ENCODE data around the gene CASP14. TPM values are rescaled to one million over a fixed set of nuclear protein-coding genes. Genes with fewer than 3 reads are reported as not detected.

Gene CASP14
- polyA plus RNA-seq, 2 of the 4 experiments (the other 2 are of a cell fraction), result not detected

- no peak for ATAC-seq
- ChIA-PET POLR2A (no interaction called here), CTCF (interaction anchor here (0.7 to 2.3 kb wide), 2 partner anchors 17 to 74 kb away, joined by 5 read pairs; no protein-coding TSS in a partner anchor)
- H3K9me3 ChIP-seq, result no peaks in the 10 kb centered on the region
- H3K4me3 ChIP-seq, result no peak overlapping the region
- H3K27ac ChIP-seq, result no peak overlapping the region
- DNase-seq (ENCODE audit: low read depth in 1 of 2, low spot score in 1 of 2), result no peak
- FAIRE-seq, result no peak
- WGBS (ENCODE audit: missing lambda C conversion rate), result 6% methylated on average over 2 of the region's 2 CpGs
- no peak for TF ChIP-seq CHD4 (IDR thresholded peaks at IDR 0.05; ENCODE audit: borderline replicate concordance)
- no peak for TF ChIP-seq CBX2 (IDR thresholded peaks at IDR 0.05; ENCODE audit: borderline replicate concordance, low read depth)
- TF ChIP-seq HOXB13 (CRISPR knock-in tag; IDR thresholded peaks at IDR 0.05; ENCODE audit: low read depth), result no peak
- TF ChIP-seq POLR2AphosphoS2 (conservative IDR thresholded peaks at IDR 0.05; ENCODE audit: low read length), result no peak
- no peaks in the 10 kb centered on the region for H3K4me1 ChIP-seq
- H3K4me2 ChIP-seq, result no peak overlapping the region
These were observed 6.5 kb upstream of the CASP14 start for GRCh38 chr19:15042826-15043225.

- Histone ChIP-seq H3K27ac (no peak overlapping the region), H3K4me2 (no peak overlapping the region), H3K4me3 (no peak overlapping the region), H3K4me1 (no peaks in the 10 kb centered on the region), H3K9me3 (no peaks in the 10 kb centered on the region)
- ChIA-PET POLR2A (no interaction called here), CTCF (no interaction called here)
- FAIRE-seq (no peak), DNase-seq (ENCODE audit: low read depth in 1 of 2, low spot score in 1 of 2) (no peak), ATAC-seq (no peak)
- TF ChIP-seq ZNF302 (CRISPR knock-in tag; IDR thresholded peaks at IDR 0.05) (no peak), ELK1 (IDR thresholded peaks at IDR 0.05; ENCODE audit: low read depth, low read length) (no peak), ESRRA (IDR thresholded peaks at IDR 0.05; ENCODE audit: borderline replicate concordance, low read length) (no peak), MAX (IDR thresholded peaks at IDR 0.05) (no peak), KDM5A (IDR thresholded peaks at IDR 0.05) (no peak), SMC3 (IDR thresholded peaks at IDR 0.05) (no peak), USF2 (IDR thresholded peaks at IDR 0.05) (no peak), CHD4 (IDR thresholded peaks at IDR 0.05; ENCODE audit: borderline replicate concordance) (no peak), NR3C1 (IDR thresholded peaks at IDR 0.05) (no peak), RAD21 (conservative IDR thresholded peaks at IDR 0.05 in 1 of 2, IDR thresholded peaks at IDR 0.05 in 1 of 2) (no peak)
- WGBS (ENCODE audit: missing lambda C conversion rate), result 23% methylated on average over 3 of the region's 3 CpGs
These were observed 3.8 kb upstream of the CASP14 start for GRCh38 chr19:15045506-15045905.

GRCh38 chr19:15047680-15048079, 1.6 kb upstream of the CASP14 start:
- no peak overlapping the region for H3K4me2 ChIP-seq
- WGBS (ENCODE audit: missing lambda C conversion rate), result 35% methylated on average over 11 of the region's 11 CpGs
- FAIRE-seq, result no peak
- H3K4me1 ChIP-seq, result no peaks in the 10 kb centered on the region
- no peak overlapping the region for H3K27ac ChIP-seq
- ChIA-PET CTCF (no interaction called here), POLR2A (no interaction called here)
- ATAC-seq, result no peak
- no peak for DNase-seq (ENCODE audit: low read depth in 1 of 2, low spot score in 1 of 2)
- no peak for TF ChIP-seq HOXA7 (CRISPR knock-in tag; IDR thresholded peaks at IDR 0.05)
- TF ChIP-seq EHF (CRISPR knock-in tag; IDR thresholded peaks at IDR 0.05), result no peak
- no peak for TF ChIP-seq MAZ (IDR thresholded peaks at IDR 0.05; ENCODE audit: borderline replicate concordance, low read depth, low read length)
- TF ChIP-seq ZC3H11A (IDR thresholded peaks at IDR 0.05), result no peak
- TF ChIP-seq NFE2L2 (conservative IDR thresholded peaks at IDR 0.05; ENCODE audit: low read length), result no peak
- no peak for TF ChIP-seq ESRRA (IDR thresholded peaks at IDR 0.05; ENCODE audit: borderline replicate concordance, low read length)
- no peak for TF ChIP-seq POLR2AphosphoS2 (conservative IDR thresholded peaks at IDR 0.05; ENCODE audit: low read length)
- no peak for TF ChIP-seq CBX2 (IDR thresholded peaks at IDR 0.05; ENCODE audit: borderline replicate concordance, low read depth)
- no peak for TF ChIP-seq REST (IDR thresholded peaks at IDR 0.05)
- no peak for TF ChIP-seq MAFK (IDR thresholded peaks at IDR 0.05; ENCODE audit: partially characterized antibody)
- TF ChIP-seq NR3C1 (IDR thresholded peaks at IDR 0.05), result no peak
- TF ChIP-seq SMC3 (IDR thresholded peaks at IDR 0.05), result no peak
- no peak for TF ChIP-seq NPAS2 (CRISPR knock-in tag; IDR thresholded peaks at IDR 0.05; ENCODE audit: borderline replicate concordance)
- no peak for TF ChIP-seq TFCP2L1 (CRISPR knock-in tag; IDR thresholded peaks at IDR 0.05)
- no peak for TF ChIP-seq CBX8 (IDR thresholded peaks at IDR 0.05)
- no peak for TF ChIP-seq JUNB (IDR thresholded peaks at IDR 0.05)
- no peak for TF ChIP-seq MYC (IDR thresholded peaks at IDR 0.05; ENCODE audit: borderline replicate concordance, low read length)
- no peaks in the 10 kb centered on the region for H3K9me3 ChIP-seq
- H3K4me3 ChIP-seq, result no peak overlapping the region

Data from A549 (cell line).